NCI-H1436 (cell line): ENCODE results near the gene EIPR1.
A peak's percentile ranks its signal among the peaks of the same experiment; 100 is the strongest.
"Not testable (repeated sequence)": the region's sequence is repeated elsewhere in the genome, so short reads cannot be mapped to it uniquely, and the experiment has no call there.

Source experiments
- DNase-seq: peaks from one replicate; lab custom pipeline; 2025; lab: John Stamatoyannopoulos, UW

Gene EIPR1

DNA sequence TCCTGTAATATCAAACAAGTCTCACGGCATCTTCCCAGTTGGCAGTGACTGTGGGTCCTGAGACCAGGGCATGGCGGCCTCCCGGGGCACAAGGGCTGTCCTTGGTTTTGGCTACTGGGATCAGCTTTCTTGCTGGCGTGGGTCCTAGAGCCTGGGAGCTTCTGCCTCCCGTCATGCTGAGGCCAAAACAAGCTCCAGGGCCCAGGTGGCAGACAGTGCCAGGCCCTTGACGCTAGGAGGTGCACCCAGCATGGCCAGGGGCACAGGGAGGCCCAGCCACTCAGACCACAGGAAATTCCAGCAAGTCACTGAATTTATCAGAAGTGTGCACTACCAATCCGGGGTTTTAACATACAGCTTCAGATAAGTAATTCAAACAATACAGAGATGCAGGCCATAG, 184.7 kb downstream of the EIPR1 start:
- DNase-seq: no peak

GRCh38 chr2:3192281-3192818, 185.3 kb downstream of the EIPR1 start:
- DNase-seq: no peak

GRCh38 chr2:3189961-3190360, 187.7 kb downstream of the EIPR1 start:
- DNase-seq: no peak

- no peak for DNase-seq
Measured at GRCh38 chr2:3189076-3189591, 188.5 kb downstream of the EIPR1 start.

DNA sequence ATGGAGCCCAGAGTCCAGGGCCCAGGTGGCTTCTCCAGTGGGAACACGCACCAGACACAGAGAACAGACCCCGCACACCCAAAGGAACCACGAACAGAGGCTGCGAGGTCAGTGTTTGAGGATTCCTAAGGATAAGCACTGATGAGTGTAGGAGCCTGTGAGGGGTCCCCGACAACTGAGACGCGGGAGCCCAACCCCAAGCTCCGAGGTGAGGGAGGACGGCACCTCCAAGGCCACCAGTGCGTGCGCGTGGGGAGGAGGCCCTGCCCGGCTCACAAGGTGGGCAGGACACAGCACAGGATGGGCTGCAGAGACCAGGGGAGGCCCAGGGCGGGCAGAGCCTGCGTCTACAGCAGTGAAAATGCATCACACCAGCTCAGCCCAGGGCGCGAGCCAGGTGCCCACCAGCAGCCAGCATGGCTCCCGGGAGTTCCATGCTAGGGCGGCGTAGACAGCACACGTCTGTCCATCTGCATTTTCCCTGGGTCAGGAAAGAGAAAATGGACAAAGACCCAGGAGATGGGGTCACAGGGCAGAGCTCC, 189.1 kb downstream of the EIPR1 start:
- no peak for DNase-seq

GRCh38 chr2:3187467-3187866, 190.2 kb downstream of the EIPR1 start:
- DNase-seq: no peak

- peak; percentile 54 for DNase-seq
Measured at GRCh38 chr2:3186766-3187165, 190.9 kb downstream of the EIPR1 start.

GRCh38 chr2:3185910-3186309, 191.7 kb downstream of the EIPR1 start:
- no peak for DNase-seq

DNA sequence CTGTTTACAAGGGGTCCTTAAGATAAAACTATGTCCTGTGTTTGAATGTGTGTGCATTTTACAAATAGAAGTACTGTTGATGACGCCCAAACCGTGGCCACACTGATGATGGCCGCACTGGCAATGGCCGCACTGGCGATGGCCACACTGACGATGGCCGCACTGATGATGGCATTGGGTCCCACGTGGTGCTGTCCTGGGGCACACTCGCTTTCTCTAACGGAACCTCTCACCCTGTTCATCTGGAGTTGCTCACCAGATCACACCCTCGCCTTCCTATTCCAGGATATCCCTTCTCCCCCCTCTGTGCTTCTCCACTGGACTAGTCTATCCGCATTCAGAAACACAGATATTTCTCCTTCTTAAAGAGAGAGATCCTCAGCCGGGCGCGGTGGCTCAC, 192.4 kb downstream of the EIPR1 start:
- DNase-seq: no peak

- DNase-seq: no peak
Measured at GRCh38 chr2:3184167-3184566, 193.5 kb downstream of the EIPR1 start.

DNA sequence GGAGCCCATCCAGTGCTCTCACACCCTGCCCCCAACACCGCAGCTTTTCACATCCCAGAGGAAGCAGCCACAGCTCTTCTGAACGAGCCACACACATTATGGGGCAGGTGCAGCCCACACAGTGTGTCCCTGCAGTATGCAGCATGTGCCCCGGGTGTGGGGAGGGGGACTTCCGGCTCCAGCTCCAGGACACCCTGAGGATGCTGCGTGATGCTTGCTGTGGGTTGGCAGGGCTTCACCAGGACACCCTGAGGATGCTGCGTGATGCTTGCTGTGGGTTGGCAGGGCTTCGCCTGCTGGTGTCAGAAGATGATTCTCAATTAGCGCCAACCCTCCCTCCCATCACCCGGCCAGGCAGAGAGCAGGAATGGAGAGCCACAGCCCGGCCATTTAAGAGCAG, 193.9 kb downstream of the EIPR1 start:
- DNase-seq: no peak

GRCh38 chr2:3182848-3183247, 194.8 kb downstream of the EIPR1 start:
- DNase-seq: no peak

- no peak for DNase-seq
Measured at GRCh38 chr2:3181416-3182010, 196.1 kb downstream of the EIPR1 start.

DNA sequence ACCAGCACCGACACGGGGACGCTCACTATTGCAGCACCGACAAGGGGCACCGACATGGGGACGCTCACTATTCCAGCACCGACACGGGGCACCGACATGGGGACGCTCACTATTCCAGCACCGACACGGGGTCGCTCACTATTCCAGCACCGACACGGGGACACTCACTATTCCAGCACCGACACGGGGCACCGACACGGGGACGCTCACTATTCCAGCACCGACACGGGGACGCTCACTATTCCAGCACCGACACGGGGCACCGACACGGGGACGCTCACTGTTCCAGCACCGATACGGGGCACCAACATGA, 196.8 kb downstream of the EIPR1 start:
- not testable (repeated sequence) for DNase-seq

DNA sequence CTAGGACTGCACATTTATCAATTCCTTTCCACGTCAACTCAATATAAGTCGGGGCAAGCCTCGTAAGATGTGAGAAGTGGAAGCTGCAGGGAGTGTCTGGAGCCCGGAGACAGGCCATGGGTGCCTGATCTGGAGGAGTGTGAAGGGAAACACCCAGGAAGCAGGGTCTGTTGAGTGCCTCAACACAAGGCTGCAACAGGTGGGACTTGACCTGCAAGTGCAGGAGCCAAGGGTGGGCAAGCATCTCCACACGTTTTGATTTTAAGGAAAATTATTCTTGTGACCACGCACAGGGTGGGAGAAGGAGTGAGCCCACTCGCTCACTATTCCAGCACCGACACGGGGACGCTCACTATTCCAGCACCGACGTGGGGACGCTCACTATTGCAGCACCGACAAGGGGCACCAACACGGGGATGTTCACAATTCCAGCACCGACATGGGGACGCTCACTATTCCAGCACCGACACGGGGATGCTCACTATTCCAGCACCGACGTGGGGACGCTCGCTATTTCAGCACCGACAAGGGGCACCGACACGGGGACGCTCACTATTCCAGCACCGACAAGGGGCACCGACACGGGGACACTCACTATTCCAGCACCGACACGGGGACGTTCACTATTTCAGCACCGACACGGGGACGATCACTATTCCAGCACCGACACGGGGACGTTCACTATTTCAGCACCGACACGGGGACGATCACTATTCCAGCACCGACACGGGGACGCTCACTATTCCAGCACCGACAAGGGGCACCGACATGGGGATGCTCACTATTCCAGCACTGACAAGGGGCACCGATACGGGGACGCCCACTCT, 197.3 kb downstream of the EIPR1 start:
- no peak for DNase-seq

- DNase-seq: no peak
Measured at GRCh38 chr2:3179626-3180025, 198.0 kb downstream of the EIPR1 start.

GRCh38 chr2:3179208-3179607, 198.4 kb downstream of the EIPR1 start:
- peak; percentile 7 for DNase-seq

DNA sequence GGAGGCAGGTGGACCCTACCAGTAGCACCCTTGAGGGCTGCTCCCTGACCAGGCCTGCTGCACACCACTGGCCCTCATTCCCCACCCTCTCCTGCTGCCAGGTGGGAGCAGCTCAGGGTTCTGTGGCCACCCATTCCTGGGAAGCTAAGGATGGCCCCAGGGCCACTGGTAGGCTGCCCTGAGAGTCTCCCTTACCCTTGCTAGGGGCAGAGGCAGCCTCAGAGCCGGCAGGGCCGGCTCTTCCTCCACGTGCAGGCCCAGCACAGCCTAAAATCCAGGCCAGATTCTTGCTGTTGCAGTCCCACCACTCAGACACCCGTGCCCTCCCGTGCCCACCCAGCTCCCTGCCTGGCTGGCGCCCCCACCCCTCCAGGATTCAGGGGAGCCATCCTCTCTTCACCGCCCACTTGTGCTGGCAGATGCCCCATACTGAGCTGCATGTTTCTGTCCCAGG, 199.0 kb downstream of the EIPR1 start:
- no peak for DNase-seq

GRCh38 chr2:3177891-3178577, 199.6 kb downstream of the EIPR1 start:
- DNase-seq: no peak

- no peak for DNase-seq
Measured at GRCh38 chr2:3176869-3177255, 200.8 kb downstream of the EIPR1 start.

- DNase-seq: no peak
Measured at GRCh38 chr2:3176071-3176868, 201.3 kb downstream of the EIPR1 start.

GRCh38 chr2:3175568-3175955, 202.1 kb downstream of the EIPR1 start:
- DNase-seq: no peak
